Heart left ventricle (tissue), 16 donors: ENCODE measurements around the gene RECK. TPM values are rescaled to one million over a fixed set of nuclear protein-coding genes. Genes with fewer than 3 reads are reported as not detected.
A peak's percentile ranks its signal among the peaks of the same experiment; 100 is the strongest.

Experiments
- ATAC-seq, 4 donors: fragments of 200-7000 bp; cut with Tn5 transposase; one replicate each; pipeline ENCODE4 v1.9.1; 2020 to 2022; ENCODE audit warnings: moderate library complexity in 4 of 4, mild to moderate bottlenecking in 3 of 4, moderate number of reproducible peaks in 1 of 4
- DNase-seq, 5 donors: peaks; one replicate each; pipeline ENCODE4 v3.0.0-alpha.2; 2020
- H3K27ac ChIP-seq, 12 donors: fragments of 200-600 bp; sonication (generic) in 4 of 12; one replicate each; pipeline versions ENCODE4 v1.5.0 to v1.8.0; 2016 to 2022; ENCODE audit warnings: mild to moderate bottlenecking in 2 of 12
- H3K27me3 ChIP-seq, 9 donors: fragments of 200-600 bp; sonication (generic) in 2 of 9; one replicate each; pipeline versions ENCODE4 v1.5.1 to v1.8.0; 2016 to 2022; ENCODE audit warnings: mild to moderate bottlenecking in 3 of 9
- H3K36me3 ChIP-seq, 9 donors: fragments of 200-600 bp; sonication (generic) in 2 of 9; one replicate each; pipeline versions ENCODE4 v1.5.0 to v1.8.0; 2018 to 2022; ENCODE audit warnings: mild to moderate bottlenecking in 2 of 9
- H3K4me1 ChIP-seq, 12 donors: fragments of 200-600 bp; sonication (generic) in 4 of 12; one replicate each; pipeline versions ENCODE4 v1.5.0 to v1.8.0; 2016 to 2022; ENCODE audit warnings: mild to moderate bottlenecking in 3 of 12
- H3K4me3 ChIP-seq, 12 donors: fragments of 200-600 bp; sonication (generic) in 4 of 12; one replicate each; pipeline versions ENCODE4 v1.5.0 to v1.8.0; 2017 to 2022; ENCODE audit warnings: mild to moderate bottlenecking in 9 of 12, moderate library complexity in 4 of 12
- H3K9me3 ChIP-seq, 12 donors: fragments of 200-600 bp; sonication (generic) in 4 of 12; one replicate each; pipeline versions ENCODE4 v1.5.0 to v1.8.0; 2016 to 2022; ENCODE audit warnings: mild to moderate bottlenecking in 1 of 12
- POLR2A ChIP-seq, 2 donors: fragments of 450-650 bp; IDR thresholded peaks; one replicate each; pipeline ENCODE4 v1.6.1; 2017; ENCODE audit warnings: antibody characterized with exemption in 2 of 2, mild to moderate bottlenecking in 2 of 2, moderate library complexity in 2 of 2
- WGBS, 4 donors: extraction: QIAGEN DNeasy Blood & Tissue Kit in 2 of 4; methylation state at CpG; one replicate each; pipeline versions ENCODE4 v1.1.5 to v1.1.7; 2013 to 2018; 5-methylcytosine and 5-hydroxymethylcytosine counted together
- intact Hi-C, 10 donors: fragments of 100-400 bp; cut with DNase I; formaldehyde crosslinking; loops; one replicate each; pipeline versions ENCODE4 v1.11.1 to v1.14.2; 2022
- polyA plus RNA-seq, 2 donors: library from polyadenylated mRNA; stranded (reverse); fragments of 200-250 nt; gene quantifications; one replicate each; pipeline ENCODE4 v1.2.3, GENCODE V29; 2013
- total RNA-seq, 9 donors: library from RNA; depleted of rRNA in 2 of 9; stranded (reverse); fragments of >200 nt in 2 of 9; fragmentation: NEBNext Ultra II Directional in 3 of 9; extraction: Animal tissue kit (Norgen Biotek cat#: 25700) in 3 of 9; gene quantifications; one replicate each; pipeline versions ENCODE4 v1.1.0 to v1.2.4, GENCODE V29; 2016 to 2023
- TF ChIP-seq, protein P1 (sequence below), 12 donors: fragments of 200-600 bp; sonication (generic) in 4 of 12; IDR thresholded peaks; one replicate each; pipeline versions ENCODE4 v1.5.0 to v1.8.0; 2018 to 2022; ENCODE audit warnings: antibody characterized with exemption in 12 of 12, mild to moderate bottlenecking in 5 of 12
- donor health status: ischemic (EF 13 %, LVEDD 7.1; RV severe dilation, severe dysfunction).
- donor health status: healthy with polysubstance abuse.
- donor health status: DM: no; HTN: yes; CAD: no.
- donor health status: DM: no; HTN: no; CAD: no.
- donor health status: ischemic (EF 25% LVEDD 6.9; RV normal size, moderate dysfunction).
- donor health status: ischemic (EF 25% LVEDD 5.7; RV mildly dilated, moderate dysfunction).
- donor health status: healthy.
- donor health status: DM: yes; HTN: yes; CAD: no.
- donor health status: ischemic (EF 35%, LVEDD 5.7; RV mildly dilated, moderate dysfunction).
- donor health status: nonischemic (EF 11% LVEDD 7.7; RV severe dilation, severe dysfunction).
- donor health status: DM: yes; HTN: yes; CAD: no.
- donor health status: PGD.
- donor health status: ischemic (EF 29% LVEDD 5.4; RV normal size, mild dysfunction).
- donor health status: nonischemic (EF 23%, LVEDD 6.1; RV moderate dilation, normal function).

The RECK gene
- total and polyA plus RNA-seq, 11 donors, result 2.5 to 10.2 (median 4.9) TPM

DNA sequence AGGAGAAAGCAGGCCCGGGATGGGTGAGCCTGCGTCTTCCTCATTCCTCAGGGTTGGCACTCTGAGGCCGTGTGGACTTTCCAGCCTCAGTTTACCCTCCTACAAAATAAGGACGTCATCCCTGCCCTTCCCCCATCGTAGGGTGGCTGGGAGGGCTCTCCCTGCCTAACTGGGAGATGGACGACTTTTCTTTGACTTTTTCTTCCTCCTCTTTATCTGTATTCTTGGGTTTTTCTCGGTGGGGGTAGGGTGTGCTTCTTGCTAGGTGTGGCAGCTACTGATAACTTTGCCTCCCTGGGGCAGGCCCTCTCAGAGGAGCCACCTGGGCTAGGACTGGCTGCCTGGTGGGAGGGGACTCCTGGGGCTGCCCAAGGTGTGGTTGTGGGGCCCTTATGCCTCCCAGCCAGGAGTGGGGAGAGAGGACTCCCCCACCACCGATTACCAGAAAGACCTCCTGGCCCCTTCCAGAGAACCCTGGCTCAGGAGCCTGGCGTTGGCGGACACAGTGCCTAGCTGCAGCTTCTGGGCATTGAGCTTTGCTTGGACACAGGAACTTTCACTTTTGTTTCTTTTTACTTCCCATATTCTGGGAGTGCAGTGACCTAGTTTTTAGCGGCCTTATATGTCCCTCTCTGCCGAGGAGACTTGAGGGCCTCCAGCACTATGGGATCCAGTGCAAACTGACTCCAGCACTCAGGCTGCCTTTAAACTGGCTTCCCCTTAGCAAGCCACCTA is 106.0 kb downstream of the RECK start:
- Histone ChIP-seq H3K9me3 (peaks cover 0 to 6% (median 0%) of the 10 kb centered on the region in 12 donors), H3K27me3 (peaks cover 0 to 2% (median 0%) of the 10 kb centered on the region in 9 donors), H3K4me1 (peaks cover 0 to 100% (median 17%) of the 10 kb centered on the region in 12 donors), H3K27ac (peak overlapping the region; percentile 24 to 96 (median 68)), H3K36me3 (peaks cover 0 to 15% (median 0%) of the 10 kb centered on the region in 9 donors), H3K4me3 (peak overlapping the region in 7 of 12 donors; percentile 7 to 43 (median 32))
- ATAC-seq, result peak in 3 of 4 donors; percentile 39 to 64 (median 44)
- WGBS, 4 donors, result 53 to 60% (median 54%) methylated on average over 12 of the region's 12 CpGs
- TF ChIP-seq POLR2A (IDR thresholded peaks at IDR 0.05), result no peak
- TF ChIP-seq, protein P1, sequence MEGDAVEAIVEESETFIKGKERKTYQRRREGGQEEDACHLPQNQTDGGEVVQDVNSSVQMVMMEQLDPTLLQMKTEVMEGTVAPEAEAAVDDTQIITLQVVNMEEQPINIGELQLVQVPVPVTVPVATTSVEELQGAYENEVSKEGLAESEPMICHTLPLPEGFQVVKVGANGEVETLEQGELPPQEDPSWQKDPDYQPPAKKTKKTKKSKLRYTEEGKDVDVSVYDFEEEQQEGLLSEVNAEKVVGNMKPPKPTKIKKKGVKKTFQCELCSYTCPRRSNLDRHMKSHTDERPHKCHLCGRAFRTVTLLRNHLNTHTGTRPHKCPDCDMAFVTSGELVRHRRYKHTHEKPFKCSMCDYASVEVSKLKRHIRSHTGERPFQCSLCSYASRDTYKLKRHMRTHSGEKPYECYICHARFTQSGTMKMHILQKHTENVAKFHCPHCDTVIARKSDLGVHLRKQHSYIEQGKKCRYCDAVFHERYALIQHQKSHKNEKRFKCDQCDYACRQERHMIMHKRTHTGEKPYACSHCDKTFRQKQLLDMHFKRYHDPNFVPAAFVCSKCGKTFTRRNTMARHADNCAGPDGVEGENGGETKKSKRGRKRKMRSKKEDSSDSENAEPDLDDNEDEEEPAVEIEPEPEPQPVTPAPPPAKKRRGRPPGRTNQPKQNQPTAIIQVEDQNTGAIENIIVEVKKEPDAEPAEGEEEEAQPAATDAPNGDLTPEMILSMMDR (IDR thresholded peaks at IDR 0.05), result no peak
- intact Hi-C loops, result no loop called here
- DNase-seq, result no peak

DNA sequence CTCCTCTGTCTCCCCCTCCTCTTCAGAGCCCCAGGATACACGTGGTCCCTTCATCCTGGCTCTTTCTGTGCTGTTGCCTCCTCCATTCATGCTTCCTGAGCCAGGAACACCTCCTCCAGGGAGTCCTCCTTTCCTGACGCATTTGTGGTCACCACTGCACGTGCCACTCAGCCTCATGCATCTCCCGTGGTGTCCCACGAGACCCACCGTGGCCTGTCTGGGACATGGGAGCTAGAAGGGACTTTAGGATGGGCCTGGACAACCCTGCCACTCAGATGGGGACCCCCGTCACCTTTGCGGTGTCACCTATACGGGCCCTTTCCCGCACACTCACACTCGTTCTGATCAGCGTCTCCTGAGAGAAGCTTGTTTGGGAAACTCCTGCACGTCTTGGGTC is 106.5 kb downstream of the RECK start:
- peaks cover 0 to 100% (median 19%) of the 10 kb centered on the region in 12 donors for H3K4me1 ChIP-seq

DNA sequence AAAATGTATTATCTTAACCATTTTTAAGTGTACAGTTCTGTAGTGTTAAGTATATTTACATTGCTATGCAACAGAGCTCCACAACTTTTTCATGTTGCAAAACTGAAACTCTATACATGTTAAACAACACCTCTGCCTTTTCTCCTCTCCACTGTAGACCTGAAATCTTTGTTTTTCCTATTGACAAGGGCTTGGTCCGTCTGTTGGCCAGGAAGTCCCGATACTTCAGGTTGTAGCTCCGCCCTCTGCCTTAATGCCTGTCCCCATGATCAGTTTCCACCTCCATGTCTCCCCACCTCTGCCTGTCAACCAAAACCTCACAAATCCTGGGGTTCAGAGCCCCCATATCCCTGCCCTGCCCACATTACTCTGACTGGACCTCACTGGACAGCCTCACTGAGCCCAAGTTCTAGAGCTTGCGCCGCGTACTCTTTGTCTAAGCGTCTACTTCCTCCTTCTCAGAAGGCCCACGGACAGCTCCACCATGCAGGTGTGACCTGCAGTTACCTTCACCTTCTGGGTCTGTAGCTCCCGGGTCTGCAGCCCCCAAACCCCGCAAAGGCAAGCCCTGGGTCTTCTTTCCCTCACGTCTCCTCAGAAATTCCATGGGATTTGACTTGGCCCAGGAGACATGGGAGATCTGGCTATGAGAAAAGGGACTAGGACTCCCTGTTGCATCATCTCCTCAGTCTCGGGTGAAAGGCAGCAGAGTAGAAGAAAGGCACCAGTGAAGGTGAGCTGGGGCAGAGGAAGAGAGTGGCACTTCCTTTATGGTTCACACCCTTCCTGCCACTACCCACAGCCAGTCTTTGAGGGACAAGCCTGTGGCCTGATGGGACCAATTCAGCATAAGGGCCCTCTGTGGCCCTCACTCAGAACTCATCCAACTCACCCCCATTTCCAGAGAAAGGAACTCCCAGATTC is 107.9 kb downstream of the RECK start:
- Histone ChIP-seq H3K4me3 (peak overlapping the region in 1 of 12 donors; percentile 43), H3K27me3 (no peaks in the 10 kb centered on the region), H3K27ac (peak overlapping the region in 1 of 12 donors; percentile 96), H3K36me3 (peaks cover 0 to 22% (median 0%) of the 10 kb centered on the region in 9 donors), H3K9me3 (peaks cover 0 to 6% (median 0%) of the 10 kb centered on the region in 12 donors), H3K4me1 (peaks cover 0 to 100% (median 32%) of the 10 kb centered on the region in 12 donors)
- DNase-seq (no peak), ATAC-seq (no peak)
- WGBS, 4 donors, result 88 to 93% (median 91%) methylated on average over 12 of the region's 12 CpGs
- TF ChIP-seq, protein P1 (IDR thresholded peaks at IDR 0.05), result no peak
- TF ChIP-seq POLR2A (IDR thresholded peaks at IDR 0.05), result no peak
- intact Hi-C loops, result no loop called here

More for the DNA sequence above, 106.5 kb downstream of the RECK start:
- Histone ChIP-seq H3K36me3 (peaks cover 0 to 20% (median 0%) of the 10 kb centered on the region in 9 donors), H3K4me3 (peak overlapping the region in 7 of 12 donors; percentile 7 to 43 (median 32)), H3K27me3 (no peaks in the 10 kb centered on the region), H3K27ac (peak overlapping the region; percentile 24 to 96 (median 68)), H3K9me3 (peaks cover 0 to 6% (median 0%) of the 10 kb centered on the region in 12 donors)
- TF ChIP-seq POLR2A (IDR thresholded peaks at IDR 0.05), result no peak
- TF ChIP-seq, protein P1 (IDR thresholded peaks at IDR 0.05), result no peak
- no peak for DNase-seq
- intact Hi-C loops, result no loop called here
- no peak for ATAC-seq
- WGBS, 4 donors, result 76 to 82% (median 78%) methylated on average over 13 of the region's 13 CpGs
